ENCODE data around the gene GARS1.

Gene GARS1

DNA sequence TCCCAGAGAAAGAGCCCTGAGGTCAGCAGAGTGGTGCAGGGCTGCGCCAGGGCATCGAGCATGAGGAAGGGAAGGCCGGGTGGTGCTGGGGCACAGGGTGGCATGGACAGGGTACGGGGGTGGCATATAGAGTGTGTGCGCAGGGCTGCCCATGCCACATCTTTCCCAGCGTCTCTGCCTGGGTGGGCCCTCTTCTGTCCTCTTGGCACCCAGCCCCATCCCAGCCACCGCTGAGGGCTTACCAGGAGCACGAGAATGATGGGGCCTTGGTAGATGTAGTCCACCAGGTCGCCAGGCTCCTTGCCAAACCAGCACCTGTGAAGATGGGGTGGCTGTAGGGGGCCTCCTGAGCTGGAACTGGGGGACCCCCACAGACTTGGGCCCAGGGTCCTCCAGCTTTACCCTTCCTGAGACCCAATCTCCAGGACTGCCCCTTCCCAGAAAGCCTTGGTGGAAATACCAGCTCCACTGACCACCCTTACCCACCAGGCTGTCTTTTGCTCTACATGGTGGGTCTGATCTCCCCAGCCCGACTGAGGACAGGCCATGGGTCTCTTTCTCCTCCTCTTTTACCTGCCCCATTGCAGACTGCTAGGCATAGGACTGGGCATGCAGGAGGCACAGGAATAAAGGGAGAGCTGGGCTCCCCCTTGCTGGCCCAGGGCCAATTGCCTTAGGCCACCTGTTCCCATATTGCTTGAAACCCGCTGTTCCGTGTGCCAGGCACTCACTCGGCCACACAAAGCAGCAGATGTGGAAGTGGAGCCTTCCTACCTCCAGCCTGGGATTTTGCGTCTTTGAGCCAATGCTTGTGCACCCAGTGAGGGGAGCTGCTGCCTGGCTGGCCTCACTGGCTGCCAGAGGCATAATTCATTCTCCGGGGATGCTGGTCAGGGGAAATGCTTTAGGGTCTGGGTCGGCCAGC lies 65.9 kb downstream of the GARS1 start:
- no peaks in the 10 kb centered on the region for H3K4me1 Mint-ChIP-seq (ENCODE audit: low read depth)
- no peaks in the 10 kb centered on the region for H3K9me3 Mint-ChIP-seq
- no peak overlapping the region for H3K4me3 Mint-ChIP-seq
- no peaks in the 10 kb centered on the region for H3K36me3 Mint-ChIP-seq (ENCODE audit: low read depth)
- H3K27ac Mint-ChIP-seq, result no peak overlapping the region
- intact Hi-C loops (cut with micrococcal nuclease), result no loop called here
- peaks cover 7% of the 10 kb centered on the region for H3K27me3 Mint-ChIP-seq

DNA sequence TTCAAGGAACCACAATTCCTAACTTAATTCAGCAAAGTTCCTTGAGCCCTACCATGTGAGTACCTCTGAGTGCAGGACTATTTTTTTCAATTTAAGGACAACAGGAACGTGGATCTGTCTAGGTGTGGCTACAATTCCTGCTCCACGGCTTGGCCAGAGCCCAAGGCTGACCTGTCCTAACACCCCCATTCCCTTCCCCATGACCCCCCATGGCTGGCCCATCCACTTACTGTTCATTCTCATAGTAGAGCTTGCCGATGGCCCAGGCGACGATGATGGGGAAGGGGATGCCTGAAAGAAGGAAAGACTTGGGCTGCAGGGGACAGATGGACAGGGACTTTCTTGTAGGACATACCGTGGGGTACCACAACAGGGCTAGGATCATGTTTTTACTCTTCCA lies 67.2 kb downstream of the GARS1 start:
- Mint-ChIP-seq H3K36me3 (ENCODE audit: low read depth) (no peaks in the 10 kb centered on the region), H3K4me3 (no peak overlapping the region), H3K27me3 (peaks cover 7% of the 10 kb centered on the region), H3K27ac (no peak overlapping the region), H3K4me1 (ENCODE audit: low read depth) (no peaks in the 10 kb centered on the region), H3K9me3 (no peaks in the 10 kb centered on the region)
- intact Hi-C loops (cut with micrococcal nuclease), result no loop called here

DNA sequence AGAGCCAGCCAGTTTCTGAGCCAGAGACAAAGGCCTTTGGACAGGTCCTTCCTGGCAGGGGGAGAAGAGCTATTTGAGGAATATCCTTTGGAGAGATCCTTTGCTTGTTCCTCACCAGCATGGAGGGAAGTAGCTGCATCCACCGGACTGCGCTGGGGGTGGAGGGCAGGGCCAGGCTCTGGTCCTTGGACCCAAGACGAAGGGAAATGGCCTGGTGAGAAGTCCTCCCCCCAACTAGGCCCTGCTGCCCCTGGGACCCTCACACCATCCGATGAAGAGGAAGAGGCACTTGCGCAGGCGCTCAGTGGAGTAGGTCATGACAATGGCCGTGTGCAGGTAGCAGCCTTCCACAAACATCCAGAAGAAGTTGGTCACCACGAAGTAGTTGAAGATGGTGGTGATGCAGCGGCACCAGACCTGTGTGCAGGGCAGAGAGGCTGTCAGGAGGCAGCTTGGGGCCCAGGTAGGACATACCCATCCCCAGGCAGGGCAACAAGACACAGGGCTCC lies 67.8 kb downstream of the GARS1 start:
- H3K9me3 Mint-ChIP-seq, result no peaks in the 10 kb centered on the region

DNA sequence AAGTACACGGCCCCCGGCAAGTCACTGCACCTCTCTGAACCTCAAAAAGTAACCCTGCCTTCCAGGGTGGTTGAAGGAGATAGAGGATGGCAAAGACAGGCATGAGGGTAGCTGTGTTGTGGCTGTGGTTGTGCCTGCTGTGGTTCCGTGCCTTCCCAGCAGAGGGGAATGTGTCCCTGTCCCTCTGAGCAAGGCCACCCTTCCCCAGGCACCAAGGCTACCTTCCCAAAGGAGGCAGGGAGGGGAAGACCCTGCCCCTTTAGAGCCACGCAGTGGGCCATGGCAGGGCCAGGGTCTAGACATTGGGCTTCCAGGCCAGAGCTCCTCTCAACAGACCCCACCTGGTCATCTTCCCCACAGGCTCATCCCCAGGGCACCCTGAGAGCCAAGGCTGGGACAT lies 68.7 kb downstream of the GARS1 start:
- Mint-ChIP-seq H3K36me3 (ENCODE audit: low read depth) (no peaks in the 10 kb centered on the region), H3K4me1 (ENCODE audit: low read depth) (no peaks in the 10 kb centered on the region), H3K27ac (no peak overlapping the region), H3K27me3 (peaks cover 7% of the 10 kb centered on the region), H3K9me3 (no peaks in the 10 kb centered on the region), H3K4me3 (no peak overlapping the region)
- intact Hi-C loops (cut with micrococcal nuclease), result no loop called here

More for the DNA sequence above, 67.8 kb downstream of the GARS1 start:
- Mint-ChIP-seq H3K27ac (no peak overlapping the region), H3K36me3 (ENCODE audit: low read depth) (no peaks in the 10 kb centered on the region), H3K4me3 (no peak overlapping the region), H3K27me3 (peaks cover 7% of the 10 kb centered on the region), H3K4me1 (ENCODE audit: low read depth) (no peaks in the 10 kb centered on the region)
- intact Hi-C loops (cut with micrococcal nuclease), result no loop called here

GRCh38 chr7:30664184-30664885 lies 69.7 kb downstream of the GARS1 start:
- Mint-ChIP-seq H3K36me3 (ENCODE audit: low read depth) (no peaks in the 10 kb centered on the region), H3K4me1 (ENCODE audit: low read depth) (no peaks in the 10 kb centered on the region), H3K4me3 (no peak overlapping the region), H3K9me3 (no peaks in the 10 kb centered on the region), H3K27me3 (peaks cover 7% of the 10 kb centered on the region), H3K27ac (no peak overlapping the region)
- intact Hi-C loops (cut with micrococcal nuclease), result no loop called here

DNA sequence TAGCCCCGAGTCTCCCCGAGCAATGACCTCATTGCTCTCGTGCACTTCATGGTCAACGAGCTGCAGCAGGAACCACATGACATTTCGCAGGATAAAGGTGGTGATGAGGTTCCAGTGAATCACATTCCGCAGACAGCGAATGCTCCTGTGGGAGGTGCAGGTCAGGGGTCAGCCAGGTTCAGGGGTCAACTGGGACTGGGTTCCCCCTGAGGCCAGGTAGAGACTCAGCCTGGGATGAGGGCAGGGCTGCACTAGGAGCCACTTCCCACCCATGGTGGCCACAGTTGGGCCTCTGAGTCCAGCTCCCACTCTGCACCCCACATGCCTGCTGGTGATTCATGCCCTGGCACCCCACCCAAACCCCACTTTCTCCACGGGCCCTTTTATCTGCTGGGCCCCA lies 70.4 kb downstream of the GARS1 start:
- Mint-ChIP-seq H3K27ac (no peak overlapping the region), H3K36me3 (ENCODE audit: low read depth) (no peaks in the 10 kb centered on the region), H3K4me3 (no peak overlapping the region), H3K9me3 (no peaks in the 10 kb centered on the region), H3K4me1 (ENCODE audit: low read depth) (no peaks in the 10 kb centered on the region), H3K27me3 (peaks cover 9% of the 10 kb centered on the region)
- intact Hi-C loops (cut with micrococcal nuclease), result no loop called here

- Mint-ChIP-seq H3K36me3 (ENCODE audit: low read depth) (no peaks in the 10 kb centered on the region), H3K4me3 (no peak overlapping the region), H3K4me1 (ENCODE audit: low read depth) (no peaks in the 10 kb centered on the region), H3K9me3 (no peaks in the 10 kb centered on the region), H3K27me3 (peaks cover 9% of the 10 kb centered on the region), H3K27ac (no peak overlapping the region)
- intact Hi-C loops (cut with micrococcal nuclease), result no loop called here
Measured at GRCh38 chr7:30665449-30665848, 70.8 kb downstream of the GARS1 start.

- Mint-ChIP-seq H3K9me3 (no peaks in the 10 kb centered on the region), H3K27ac (no peak overlapping the region), H3K27me3 (peaks cover 8% of the 10 kb centered on the region), H3K36me3 (ENCODE audit: low read depth) (no peaks in the 10 kb centered on the region), H3K4me1 (ENCODE audit: low read depth) (no peaks in the 10 kb centered on the region), H3K4me3 (no peak overlapping the region)
- intact Hi-C loops (cut with micrococcal nuclease), result no loop called here
Measured at GRCh38 chr7:30667172-30667571, 72.5 kb downstream of the GARS1 start.

GRCh38 chr7:30668102-30668501 lies 73.4 kb downstream of the GARS1 start:
- Mint-ChIP-seq H3K4me1 (ENCODE audit: low read depth) (no peaks in the 10 kb centered on the region), H3K9me3 (no peaks in the 10 kb centered on the region), H3K27ac (no peak overlapping the region), H3K36me3 (ENCODE audit: low read depth) (no peaks in the 10 kb centered on the region), H3K27me3 (peaks cover 10% of the 10 kb centered on the region), H3K4me3 (no peak overlapping the region)
- intact Hi-C loops (cut with micrococcal nuclease), result no loop called here

DNA sequence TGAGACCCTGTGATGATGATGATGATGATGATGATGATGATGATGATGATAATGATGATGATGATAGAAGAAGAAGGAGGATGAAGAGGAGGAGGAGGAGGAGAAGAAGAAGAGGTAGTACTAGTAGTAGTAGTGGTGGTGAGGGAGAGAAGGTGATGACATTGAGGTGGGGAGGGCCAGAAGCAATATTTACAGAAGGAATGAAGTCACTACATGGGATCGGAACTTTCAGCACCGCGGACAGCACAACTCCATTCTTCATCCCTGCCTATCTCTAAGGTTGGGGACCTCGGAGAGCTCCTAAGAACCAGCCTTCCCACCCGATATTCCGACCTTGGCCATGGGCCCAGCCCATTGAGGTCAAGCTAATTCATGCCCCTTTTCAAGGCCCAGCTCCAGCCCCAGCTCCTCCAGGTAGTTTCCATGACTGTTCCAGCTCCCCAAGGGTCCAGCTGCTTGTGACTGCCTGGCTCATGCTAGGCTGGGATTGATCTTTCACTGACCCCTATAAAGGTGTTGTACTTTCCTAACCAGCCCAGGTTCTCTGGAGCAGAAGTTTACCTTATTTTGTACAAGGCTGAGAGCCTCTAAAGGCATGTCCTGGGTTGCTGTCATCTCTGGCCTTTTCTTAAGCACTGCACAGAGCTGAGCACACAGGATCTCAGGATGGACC lies 77.3 kb downstream of the GARS1 start:
- Mint-ChIP-seq H3K9me3 (no peaks in the 10 kb centered on the region), H3K4me3 (no peak overlapping the region), H3K36me3 (ENCODE audit: low read depth) (no peaks in the 10 kb centered on the region), H3K27me3 (peaks cover 12% of the 10 kb centered on the region), H3K4me1 (ENCODE audit: low read depth) (no peaks in the 10 kb centered on the region), H3K27ac (no peak overlapping the region)
- intact Hi-C loops (cut with micrococcal nuclease), result no loop called here

DNA sequence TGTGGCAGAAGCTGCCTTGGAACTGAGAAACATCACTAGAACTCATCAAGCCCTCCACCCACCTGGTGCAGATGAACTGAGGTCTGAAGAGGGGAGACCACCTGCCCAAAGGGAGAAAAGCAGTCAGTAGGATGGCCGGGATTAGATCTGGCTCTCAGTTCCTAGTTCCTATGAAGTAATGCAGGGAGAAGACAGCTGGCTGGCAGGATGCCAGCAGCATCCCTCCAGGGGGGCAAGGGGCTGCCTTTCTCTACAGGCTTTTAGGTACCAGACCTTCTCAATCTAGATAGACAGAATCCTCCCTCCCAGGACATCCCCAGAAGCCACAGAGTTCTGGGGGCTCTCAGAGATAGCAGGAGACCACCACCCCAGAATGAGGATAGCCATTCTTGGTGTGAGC lies 79.7 kb downstream of the GARS1 start:
- Mint-ChIP-seq H3K4me1 (ENCODE audit: low read depth) (no peaks in the 10 kb centered on the region), H3K27me3 (peaks cover 26% of the 10 kb centered on the region), H3K36me3 (ENCODE audit: low read depth) (no peaks in the 10 kb centered on the region), H3K9me3 (no peaks in the 10 kb centered on the region), H3K27ac (no peak overlapping the region), H3K4me3 (no peak overlapping the region)
- intact Hi-C loops (cut with micrococcal nuclease), result no loop called here

- H3K4me3 Mint-ChIP-seq, result no peak overlapping the region
- H3K36me3 Mint-ChIP-seq (ENCODE audit: low read depth), result no peaks in the 10 kb centered on the region
- peaks cover 29% of the 10 kb centered on the region for H3K27me3 Mint-ChIP-seq
- no peaks in the 10 kb centered on the region for H3K4me1 Mint-ChIP-seq (ENCODE audit: low read depth)
- no peak overlapping the region for H3K27ac Mint-ChIP-seq
- intact Hi-C loops (cut with micrococcal nuclease), result no loop called here
- no peaks in the 10 kb centered on the region for H3K9me3 Mint-ChIP-seq
Measured at GRCh38 chr7:30674876-30675275, 80.2 kb downstream of the GARS1 start.

DNA sequence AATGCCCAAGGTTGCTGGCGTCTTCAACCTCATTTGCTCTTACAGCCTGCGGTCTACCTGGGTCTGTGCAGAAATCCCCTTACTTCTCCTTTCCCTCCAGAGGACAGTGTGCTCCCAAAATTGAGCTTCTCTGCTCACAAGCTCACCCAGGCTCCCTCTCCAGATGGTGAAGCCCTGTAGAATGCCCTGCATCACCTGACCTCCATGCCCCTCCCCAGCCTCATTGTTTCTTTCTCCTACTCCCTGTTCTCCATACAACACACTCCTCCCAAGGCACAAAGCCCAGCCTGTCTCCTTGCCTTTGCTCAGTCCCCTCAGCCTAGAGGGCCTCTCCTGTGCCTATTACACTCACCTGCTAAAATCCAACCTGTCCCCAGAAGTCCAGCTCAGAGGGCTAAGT lies 84.1 kb downstream of the GARS1 start:
- no peaks in the 10 kb centered on the region for H3K36me3 Mint-ChIP-seq (ENCODE audit: low read depth)
- H3K27ac Mint-ChIP-seq, result no peak overlapping the region
- no peaks in the 10 kb centered on the region for H3K9me3 Mint-ChIP-seq
- intact Hi-C loops (cut with micrococcal nuclease), result no loop called here
- H3K27me3 Mint-ChIP-seq, result peaks cover 62% of the 10 kb centered on the region
- no peak overlapping the region for H3K4me3 Mint-ChIP-seq
- peaks cover 14% of the 10 kb centered on the region for H3K4me1 Mint-ChIP-seq (ENCODE audit: low read depth)

DNA sequence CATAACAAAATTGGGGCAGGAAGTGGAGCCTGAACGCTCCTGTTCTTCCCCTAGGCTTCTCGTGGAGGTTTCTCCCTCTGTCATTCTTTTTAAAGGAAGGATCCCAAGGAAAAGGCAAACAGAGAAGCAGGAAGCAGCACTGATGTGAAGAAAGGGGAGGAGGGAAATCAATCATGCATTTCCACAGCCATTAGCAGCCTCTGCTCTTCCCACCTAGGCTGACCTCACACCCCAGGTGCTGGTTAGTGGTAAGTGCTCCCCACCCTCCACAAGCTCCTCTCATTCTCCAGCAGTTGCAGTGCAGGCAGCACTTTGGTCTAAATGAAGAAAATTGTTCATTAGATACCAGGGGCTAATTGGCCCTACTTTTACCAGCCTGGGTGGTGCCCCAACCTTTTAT lies 85.0 kb downstream of the GARS1 start:
- Mint-ChIP-seq H3K27me3 (peaks cover 70% of the 10 kb centered on the region), H3K4me3 (no peak overlapping the region), H3K4me1 (ENCODE audit: low read depth) (peaks cover 14% of the 10 kb centered on the region), H3K9me3 (no peaks in the 10 kb centered on the region), H3K36me3 (ENCODE audit: low read depth) (no peaks in the 10 kb centered on the region), H3K27ac (no peak overlapping the region)
- intact Hi-C loops (cut with micrococcal nuclease), result no loop called here

All from dendritic cell treated with granulocyte-macrophage colony-stimulating factor and Interleukin-4, amounts not matched to agents 40 ng/mL and 50 ng/mL, for 4 days (primary cell).